HCT116 (cell line): ENCODE results near the gene GPD1L. TPM values are rescaled to one million over a fixed set of nuclear protein-coding genes. Genes with fewer than 3 reads are reported as not detected.
"Not testable (repeated sequence)": the region's sequence is repeated elsewhere in the genome, so short reads cannot be mapped to it uniquely, and the experiment has no call there.

Experiments
- ATAC-seq: fragments of 200-7000 bp; cut with Tn5 transposase; 2 replicates; pipeline ENCODE4 v1.9.1; 2020; ENCODE audit warnings: mild to moderate bottlenecking, moderate library complexity
- BruUV-seq: library from RNA; stranded (reverse); fragments of 400-500 nt; replicated peaks from 2 replicates; lab custom pipeline; 2021; lab: Mats Ljungman, UMichigan
- CTCF ChIA-PET: fragments of 300-600 bp; sonication (Branson Sonifier 250); formaldehyde crosslinking; loops from one replicate; lab custom pipeline; 2021; ENCODE audit warnings: antibody characterized with exemption; lab: Charles Lee
- POLR2A ChIA-PET: fragments of 300-600, 350-600 bp; sonication (Branson Sonifier 250); formaldehyde crosslinking; loops from one replicate; lab custom pipeline; 2021; ENCODE audit warnings: antibody characterized with exemption; lab: Charles Lee
- RAD21 ChIA-PET, 2 experiments: fragments of 300-600 bp; sonication (Branson Sonifier 250); formaldehyde crosslinking; loops; one replicate each; lab custom pipeline; 2023; ENCODE audit warnings: low total read pairs in 2 of 2; ENCODE audit not compliant: uncharacterized antibody in 2 of 2, unreplicated experiment in 2 of 2, low non-redundant PET in 1 of 2; lab: Charles Lee
- DNase-seq: peaks from one replicate; pipeline ENCODE4 v3.0.0-alpha.2; 2010; ENCODE audit warnings: low read depth, low spot score
- H2AFZ ChIP-seq: fragments of 200-600 bp; shearing (Covaris generic), sonication (generic); 2 replicates; pipeline ENCODE4 v1.6.1; 2017; ENCODE audit warnings: low read depth, mixed run types, mixed read lengths, antibody characterized with exemption, low read length; ENCODE audit not compliant: poor library complexity, severe bottlenecking
- H3K27ac ChIP-seq: 2 replicates; pipeline ENCODE4 v1.5.1; 2012; ENCODE audit warnings: low read depth, low read length
- H3K27me3 ChIP-seq: fragments of 200-600 bp; sonication (generic); 2 replicates; pipeline ENCODE4 v1.6.1; 2016; ENCODE audit warnings: mixed run types, low read length, mixed read lengths; ENCODE audit not compliant: insufficient read depth
- H3K36me3 ChIP-seq, 2 experiments: fragments of 200-500 bp in 1 of 2; fragments of 200-600 bp in 1 of 2; sonication (Bioruptor generic) in 1 of 2; sonication (generic) in 1 of 2; 2 replicates each; pipeline versions ENCODE4 v1.5.1 to v1.6.1; 2014 to 2016; ENCODE audit warnings: low read length in 2 of 2, inconsistent platforms in 1 of 2, mixed read lengths in 1 of 2, mixed run types in 1 of 2; ENCODE audit not compliant: insufficient read depth in 2 of 2, control insufficient read depth in 1 of 2
- H3K4me1 ChIP-seq, 2 experiments: fragments of 200-600 bp in 1 of 2; sonication (generic) in 1 of 2; 2 replicates each; pipeline versions ENCODE4 v1.5.1 to v1.6.1; 2012 to 2017; ENCODE audit warnings: low read length in 2 of 2, inconsistent platforms in 1 of 2, mild to moderate bottlenecking in 1 of 2, mixed read lengths in 1 of 2, mixed run types in 1 of 2, moderate library complexity in 1 of 2; ENCODE audit not compliant: insufficient read depth in 2 of 2, control insufficient read depth in 1 of 2
- H3K4me2 ChIP-seq: fragments of 200-600 bp; sonication (generic); 2 replicates; pipeline ENCODE4 v1.6.1; 2017; ENCODE audit warnings: mixed run types, low read length, mixed read lengths
- H3K4me3 ChIP-seq, 2 experiments: fragments of 200-600 bp in 1 of 2; sonication (generic) in 1 of 2; replicated peaks in 1 of 2; 2 replicates each; pipeline ENCODE4 v1.5.1; 2011 to 2016; ENCODE audit warnings: low read length in 2 of 2, control low read depth in 1 of 2, low read depth in 1 of 2, mild to moderate bottlenecking in 1 of 2, mixed read lengths in 1 of 2, mixed run types in 1 of 2
- H3K79me2 ChIP-seq: fragments of 200-600 bp; sonication (generic); 2 replicates; pipeline ENCODE4 v1.6.1; 2017; ENCODE audit warnings: mild to moderate bottlenecking, mixed run types, low read length, moderate library complexity, mixed read lengths; ENCODE audit not compliant: insufficient read depth
- H3K9ac ChIP-seq: fragments of 200-600 bp; sonication (generic); 2 replicates; pipeline ENCODE4 v1.6.1; 2016; ENCODE audit warnings: low read length, mixed read lengths
- H3K9me2 ChIP-seq: fragments of 200-600 bp; sonication (generic), shearing (Covaris generic); 2 replicates; pipeline ENCODE4 v1.6.1; 2017; ENCODE audit warnings: mixed run types, mild to moderate bottlenecking, moderate library complexity; ENCODE audit not compliant: insufficient read depth
- H3K9me3 ChIP-seq, 2 experiments: fragments of 200-500 bp in 1 of 2; fragments of 200-600 bp in 1 of 2; sonication (Bioruptor generic) in 1 of 2; sonication (generic) in 1 of 2; 2 replicates each; pipeline ENCODE4 v1.6.1; 2014 to 2017; ENCODE audit warnings: low read length in 2 of 2, mixed read lengths in 2 of 2, inconsistent platforms in 1 of 2, low read depth in 1 of 2, mild to moderate bottlenecking in 1 of 2, mixed run types in 1 of 2, moderate library complexity in 1 of 2; ENCODE audit not compliant: control insufficient read depth in 1 of 2, insufficient read depth in 1 of 2
- H4K20me1 ChIP-seq: fragments of 200-600 bp; sonication (generic), shearing (Covaris generic); 2 replicates; pipeline ENCODE4 v1.6.1; 2017; ENCODE audit warnings: mixed run types, mild to moderate bottlenecking, moderate library complexity; ENCODE audit not compliant: insufficient read depth
- CBX3 ChIP-seq: IDR thresholded peaks from 2 replicates; pipeline ENCODE4 v1.6.1; 2012; ENCODE audit warnings: low read depth
- CTCF ChIP-seq, 3 experiments: fragments of 200-600 bp in 1 of 3; sonication (generic) in 1 of 3; IDR thresholded peaks in 2 of 3; conservative IDR thresholded peaks in 1 of 3; 2 replicates each; pipeline ENCODE4 v1.5.1; 2012 to 2017; ENCODE audit warnings: low read depth in 2 of 3, low read length in 2 of 3, antibody characterized with exemption in 1 of 3, borderline replicate concordance in 1 of 3, control low read depth in 1 of 3, mild to moderate bottlenecking in 1 of 3, mixed read lengths in 1 of 3, mixed run types in 1 of 3, moderate library complexity in 1 of 3; ENCODE audit not compliant: insufficient read depth in 1 of 3
- ELF1 ChIP-seq: IDR thresholded peaks from 2 replicates; pipeline ENCODE4 v1.6.1; 2012; ENCODE audit warnings: low read depth, borderline replicate concordance
- EZH2phosphoT487 ChIP-seq: fragments of 200-600 bp; IDR thresholded peaks from 2 replicates; pipeline ENCODE4 v1.6.1; 2018; ENCODE audit warnings: antibody characterized with exemption, borderline replicate concordance
- FOSL1 ChIP-seq: IDR thresholded peaks from 2 replicates; pipeline ENCODE4 v1.6.1; 2012; ENCODE audit warnings: low read depth
- POLR2A ChIP-seq: IDR thresholded peaks from 2 replicates; pipeline ENCODE4 v1.7.0; 2011; ENCODE audit warnings: borderline replicate concordance; ENCODE audit not compliant: insufficient read depth, insufficient read length; ENCODE audit errors: extremely low read depth
- POLR2AphosphoS5 ChIP-seq: IDR thresholded peaks from 2 replicates; pipeline ENCODE4 v1.6.1; 2011; ENCODE audit warnings: mild to moderate bottlenecking, low read depth, low read length, moderate library complexity
- REST ChIP-seq: IDR thresholded peaks from 2 replicates; pipeline ENCODE4 v1.6.1; 2012; ENCODE audit warnings: low read depth
- SP1 ChIP-seq: IDR thresholded peaks from 2 replicates; pipeline ENCODE4 v1.6.1; 2012; ENCODE audit warnings: low read depth
- TCF7L2 ChIP-seq: IDR thresholded peaks from 2 replicates; pipeline ENCODE4 v1.7.0; 2011; ENCODE audit warnings: borderline replicate concordance, inconsistent platforms; ENCODE audit not compliant: insufficient read depth, insufficient read length; ENCODE audit errors: extremely low read depth
- ZFX ChIP-seq: fragments of 450-650 bp; IDR thresholded peaks from 2 replicates; pipeline ENCODE4 v1.6.1; 2017
- intact Hi-C: fragments of 100-400 bp; cut with micrococcal nuclease; formaldehyde crosslinking; loops from 2 replicates; pipeline ENCODE4 v1.10.0; 2022
- total RNA-seq: library from RNA; stranded (reverse); gene quantifications from one replicate; pipeline ENCODE4 v1.2.1, GENCODE V29; 2021; ENCODE audit not compliant: unreplicated experiment

GPD1L gene
- total RNA-seq, 1 experiment from 2014 or later: 21.9 TPM

GRCh38 chr3:32114546-32115386 is 8.3 kb downstream of the GPD1L start:
- not testable (repeated sequence) for BruUV-seq

GRCh38 chr3:32117320-32117719 is 10.9 kb downstream of the GPD1L start:
- intact Hi-C loops: no loop called here
- RAD21 ChIA-PET: no interaction called here
- no TSS peak for BruUV-seq
- no peaks in the 10 kb centered on the region for H3K9me3 ChIP-seq
- DNase-seq (no peak), ATAC-seq (no peak)
- no peaks in the 10 kb centered on the region for H3K27me3 ChIP-seq
- no peaks in the 10 kb centered on the region for H4K20me1 ChIP-seq
- H3K4me3 ChIP-seq: no peak overlapping the region
- TF ChIP-seq EZH2phosphoT487: no peak
- no peak for TF ChIP-seq FOSL1
- no peak for TF ChIP-seq SP1
- TF ChIP-seq POLR2A: no peak
- no peak for TF ChIP-seq CBX3
- TF ChIP-seq CTCF (IDR thresholded peaks at IDR 0.05 in 2 of 3, conservative IDR thresholded peaks at IDR 0.05 in 1 of 3; ENCODE audit: borderline replicate concordance in 1 of 3, insufficient read depth in 1 of 3, low read depth in 2 of 3, low read length in 2 of 3): no peak
- no peak for TF ChIP-seq REST
- no peak for TF ChIP-seq POLR2AphosphoS5
- no peak for TF ChIP-seq ELF1
- no peak for TF ChIP-seq TCF7L2
- TF ChIP-seq ZFX: no peak
- H3K36me3 ChIP-seq: no peaks in the 10 kb centered on the region
- CTCF ChIA-PET: no interaction called here
- no peaks in the 10 kb centered on the region for H3K4me1 ChIP-seq
- H3K4me2 ChIP-seq: no peak overlapping the region
- POLR2A ChIA-PET: no interaction called here
- H3K9me2 ChIP-seq: no peaks in the 10 kb centered on the region
- no peak overlapping the region for H2AFZ ChIP-seq
- H3K9ac ChIP-seq: no peak overlapping the region
- no peaks in the 10 kb centered on the region; the same call in 1 of the 2 replicates for H3K79me2 ChIP-seq
- H3K27ac ChIP-seq: no peak overlapping the region

More at GRCh38 chr3:32114546-32115386, 8.3 kb downstream of the GPD1L start:
- H3K4me2 ChIP-seq, H3K27me3 ChIP-seq, H3K79me2 ChIP-seq, H3K9me2 ChIP-seq, CTCF ChIA-PET, RAD21 ChIA-PET, H3K27ac ChIP-seq, H2AFZ ChIP-seq, H3K9me3 ChIP-seq, intact Hi-C loops, DNase-seq, H3K4me1 ChIP-seq, ATAC-seq, H3K36me3 ChIP-seq, H4K20me1 ChIP-seq, H3K4me3 ChIP-seq, H3K9ac ChIP-seq: not testable (repeated sequence)
- POLR2A ChIA-PET: interaction anchor here (0.7 kb wide), 1 partner anchor 114 kb away, joined by 4 read pairs; no protein-coding TSS in a partner anchor
